Suprapubic skin (tissue), 3 donors: ENCODE results near the gene ZNF407.

Source experiments
- EP300 ChIP-seq: sonication (generic); formaldehyde crosslinking; IDR thresholded peaks from one replicate; pipeline ENCODE4 v1.6.1; 2017; ENCODE audit warnings: antibody characterized with exemption
- TF ChIP-seq, protein P1 (sequence below), 2 donors: fragments of 200-600 bp in 1 of 2; fragments of 450-650 bp in 1 of 2; sonication (generic) in 1 of 2; IDR thresholded peaks; one replicate each; pipeline ENCODE4 v1.5.1; 2016 to 2019; ENCODE audit warnings: antibody characterized with exemption in 2 of 2, mild to moderate bottlenecking in 1 of 2, moderate library complexity in 1 of 2

DNA sequence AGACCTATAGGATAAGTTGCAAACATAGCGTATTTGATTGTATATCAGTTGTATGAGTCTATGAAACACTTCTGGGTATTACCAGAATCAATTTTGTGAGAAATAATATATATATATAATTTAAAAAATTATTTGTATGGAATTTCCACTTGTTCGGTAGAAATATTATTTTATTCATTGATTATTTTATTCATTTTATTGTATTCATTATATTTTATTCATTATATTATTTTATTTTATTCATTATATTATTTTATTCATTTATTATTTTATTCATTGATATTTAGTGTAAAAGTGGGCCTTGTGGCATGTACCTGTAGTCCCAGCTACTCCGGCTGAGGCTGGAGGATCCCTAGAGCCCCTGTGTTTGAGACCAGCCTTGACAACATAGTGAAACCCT lies 268.9 kb downstream of the ZNF407 start:
- TF ChIP-seq, protein P1, sequence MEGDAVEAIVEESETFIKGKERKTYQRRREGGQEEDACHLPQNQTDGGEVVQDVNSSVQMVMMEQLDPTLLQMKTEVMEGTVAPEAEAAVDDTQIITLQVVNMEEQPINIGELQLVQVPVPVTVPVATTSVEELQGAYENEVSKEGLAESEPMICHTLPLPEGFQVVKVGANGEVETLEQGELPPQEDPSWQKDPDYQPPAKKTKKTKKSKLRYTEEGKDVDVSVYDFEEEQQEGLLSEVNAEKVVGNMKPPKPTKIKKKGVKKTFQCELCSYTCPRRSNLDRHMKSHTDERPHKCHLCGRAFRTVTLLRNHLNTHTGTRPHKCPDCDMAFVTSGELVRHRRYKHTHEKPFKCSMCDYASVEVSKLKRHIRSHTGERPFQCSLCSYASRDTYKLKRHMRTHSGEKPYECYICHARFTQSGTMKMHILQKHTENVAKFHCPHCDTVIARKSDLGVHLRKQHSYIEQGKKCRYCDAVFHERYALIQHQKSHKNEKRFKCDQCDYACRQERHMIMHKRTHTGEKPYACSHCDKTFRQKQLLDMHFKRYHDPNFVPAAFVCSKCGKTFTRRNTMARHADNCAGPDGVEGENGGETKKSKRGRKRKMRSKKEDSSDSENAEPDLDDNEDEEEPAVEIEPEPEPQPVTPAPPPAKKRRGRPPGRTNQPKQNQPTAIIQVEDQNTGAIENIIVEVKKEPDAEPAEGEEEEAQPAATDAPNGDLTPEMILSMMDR (IDR thresholded peaks at IDR 0.05), result no peak
- TF ChIP-seq EP300, result no peak
